ENCODE measurements around the gene PITPNC1. TPM values are rescaled to one million over a fixed set of nuclear protein-coding genes. Genes with fewer than 3 reads are reported as not detected.

The PITPNC1 gene
- total and polyA plus RNA-seq, 2 of the 13 experiments (the other 11 are each of a cell fraction or from before 2014, with no cell fraction given): 4.1 to 5.7 TPM

DNA sequence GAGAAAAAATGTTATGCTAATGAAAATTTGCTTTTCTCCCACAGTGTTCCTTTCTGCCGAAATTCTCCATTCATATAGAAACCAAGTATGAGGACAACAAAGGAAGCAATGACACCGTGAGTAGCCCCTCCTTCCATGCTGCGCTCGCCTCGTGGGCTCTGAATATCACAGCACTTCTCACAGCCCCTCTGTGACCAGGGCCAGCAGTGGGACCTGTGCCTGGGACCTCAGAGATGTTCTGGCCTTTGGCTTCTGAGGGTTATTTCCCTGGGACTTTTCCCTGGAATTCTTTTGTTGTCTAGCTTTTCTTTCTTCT is 201.0 kb downstream of the PITPNC1 start:
- CTCF ChIA-PET (ENCODE audit: low intra/inter-chr PET ratio, low total read pairs): no interaction called here
- H3K27ac ChIP-seq (ENCODE audit: extremely low read length, insufficient read depth, low read length): no peak overlapping the region

More for the DNA sequence above, 201.0 kb downstream of the PITPNC1 start:
- Histone ChIP-seq H3K9me3 (ENCODE audit: low read length) (no peaks in the 10 kb centered on the region), H3K27me3 (ENCODE audit: control insufficient read depth in 1 of 2, insufficient read depth in 2 of 2, low read length in 2 of 2) (no peaks in the 10 kb centered on the region), H2AFZ (ENCODE audit: low read length) (no peak overlapping the region), H3K4me1 (ENCODE audit: insufficient read depth, low read length) (peaks cover 5% of the 10 kb centered on the region; the same call in 1 of the 2 replicates), H3K4me3 (replicated peaks in 1 of 3; ENCODE audit: insufficient read depth in 1 of 3, low read depth in 2 of 3, low read length in 3 of 3) (no peak overlapping the region), H4K20me1 (ENCODE audit: insufficient read depth, low read length) (no peaks in the 10 kb centered on the region), H3K36me3 (replicated peaks in 1 of 2; ENCODE audit: control insufficient read depth in 1 of 2, insufficient read depth in 2 of 2, low read length in 2 of 2) (no peaks in the 10 kb centered on the region), H3K9ac (ENCODE audit: insufficient read depth, low read depth, low read length) (no peak overlapping the region), H3K4me2 (ENCODE audit: low read depth, low read length) (no peak overlapping the region), H3K79me2 (ENCODE audit: insufficient read depth, low read length) (no peaks in the 10 kb centered on the region)
- intact Hi-C loops (cut with micrococcal nuclease; ENCODE audit: unreplicated experiment): no loop called here
- TF ChIP-seq ZNF253 (CRISPR knock-in tag; IDR thresholded peaks at IDR 0.05; ENCODE audit: borderline replicate concordance) (no peak), CHD4 (IDR thresholded peaks at IDR 0.05; ENCODE audit: borderline replicate concordance, low read length) (no peak), POLR2AphosphoS2 (IDR thresholded peaks at IDR 0.05; ENCODE audit: low read depth, low read length) (no peak), ZFP82 (CRISPR knock-in tag; IDR thresholded peaks at IDR 0.05; ENCODE audit: borderline replicate concordance) (no peak), ZNF569 (CRISPR knock-in tag; IDR thresholded peaks at IDR 0.05; ENCODE audit: borderline replicate concordance) (no peak), ZBTB7A (CRISPR knock-in tag; IDR thresholded peaks at IDR 0.05) (no peak), ZNF780A (CRISPR knock-in tag; IDR thresholded peaks at IDR 0.05) (no peak), ARNTL (CRISPR knock-in tag; IDR thresholded peaks at IDR 0.05) (no peak), ZBTB26 (CRISPR knock-in tag; IDR thresholded peaks at IDR 0.05; ENCODE audit: borderline replicate concordance) (no peak), ZNF770 (CRISPR knock-in tag; IDR thresholded peaks at IDR 0.05) (no peak), ZNF883 (CRISPR knock-in tag; IDR thresholded peaks at IDR 0.05; ENCODE audit: not compliant biosample characterization) (no peak), EEA1 (CRISPR knock-in tag; IDR thresholded peaks at IDR 0.05; ENCODE audit: borderline replicate concordance) (no peak), RXRA (CRISPR knock-in tag; IDR thresholded peaks at IDR 0.05) (no peak), TGIF2 (CRISPR knock-in tag; IDR thresholded peaks at IDR 0.05) (no peak), ZNF549 (CRISPR knock-in tag; IDR thresholded peaks at IDR 0.05) (no peak)
- TF ChIP-seq, protein P1, sequence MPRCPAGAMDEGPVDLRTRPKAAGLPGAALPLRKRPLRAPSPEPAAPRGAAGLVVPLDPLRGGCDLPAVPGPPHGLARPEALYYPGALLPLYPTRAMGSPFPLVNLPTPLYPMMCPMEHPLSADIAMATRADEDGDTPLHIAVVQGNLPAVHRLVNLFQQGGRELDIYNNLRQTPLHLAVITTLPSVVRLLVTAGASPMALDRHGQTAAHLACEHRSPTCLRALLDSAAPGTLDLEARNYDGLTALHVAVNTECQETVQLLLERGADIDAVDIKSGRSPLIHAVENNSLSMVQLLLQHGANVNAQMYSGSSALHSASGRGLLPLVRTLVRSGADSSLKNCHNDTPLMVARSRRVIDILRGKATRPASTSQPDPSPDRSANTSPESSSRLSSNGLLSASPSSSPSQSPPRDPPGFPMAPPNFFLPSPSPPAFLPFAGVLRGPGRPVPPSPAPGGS (CRISPR knock-in tag; IDR thresholded peaks at IDR 0.05): no peak
- TF ChIP-seq, protein P2, sequence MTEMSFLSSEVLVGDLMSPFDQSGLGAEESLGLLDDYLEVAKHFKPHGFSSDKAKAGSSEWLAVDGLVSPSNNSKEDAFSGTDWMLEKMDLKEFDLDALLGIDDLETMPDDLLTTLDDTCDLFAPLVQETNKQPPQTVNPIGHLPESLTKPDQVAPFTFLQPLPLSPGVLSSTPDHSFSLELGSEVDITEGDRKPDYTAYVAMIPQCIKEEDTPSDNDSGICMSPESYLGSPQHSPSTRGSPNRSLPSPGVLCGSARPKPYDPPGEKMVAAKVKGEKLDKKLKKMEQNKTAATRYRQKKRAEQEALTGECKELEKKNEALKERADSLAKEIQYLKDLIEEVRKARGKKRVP (CRISPR knock-in tag; IDR thresholded peaks at IDR 0.05): no peak
- no TSS peak for BruUV-seq (replicated peaks)
- ATAC-seq (no peak), FAIRE-seq (no peak), DNase-seq (ENCODE audit: low spot score) (no peak)
- WGBS (ENCODE audit: low lambda C conversion rate): 65% methylated on average over 5 of the region's 5 CpGs
- POLR2A ChIA-PET: no interaction called here
- in situ Hi-C loops (cut with HindIII; ENCODE audit: extremely low pct_ligation_motif_present, low pct_unique_long_range_greater_than_20kb): no loop called here
